Esophagus squamous epithelium (tissue), 5 donors: Measurements from ENCODE around the gene MMP25. TPM values are rescaled to one million over a fixed set of nuclear protein-coding genes. Genes with fewer than 3 reads are reported as not detected.
"Not testable (repeated sequence)": the region's sequence is repeated elsewhere in the genome, so short reads cannot be mapped to it uniquely, and the experiment has no call there.

Experiments
- DNase-seq: peaks from one replicate; lab custom pipeline; 2025; lab: John Stamatoyannopoulos, UW
- H3K27ac ChIP-seq, 4 donors: fragments of 200-600 bp; sonication (generic); one replicate each; pipeline ENCODE4 v1.5.1; 2016 to 2019; ENCODE audit warnings: mild to moderate bottlenecking in 1 of 4
- H3K27me3 ChIP-seq, 4 donors: fragments of 200-600 bp; sonication (generic); 1 replicate in 3 of 4; 2 replicates in 1 of 4; pipeline versions ENCODE4 v1.5.1 to v1.6.0; 2017 to 2021; ENCODE audit warnings: antibody characterized with exemption in 1 of 4
- H3K36me3 ChIP-seq, 3 donors: fragments of 200-600 bp; sonication (generic); one replicate each; pipeline ENCODE4 v1.5.1; 2016 to 2019
- H3K4me1 ChIP-seq, 3 donors: fragments of 200-600 bp; sonication (generic); one replicate each; pipeline ENCODE4 v1.5.1; 2017 to 2019
- H3K4me3 ChIP-seq, 4 donors: fragments of 200-600 bp; sonication (generic); 1 replicate in 3 of 4; 2 replicates in 1 of 4; pipeline ENCODE4 v1.5.1; 2016 to 2019; ENCODE audit warnings: mild to moderate bottlenecking in 2 of 4, moderate library complexity in 1 of 4
- H3K9me3 ChIP-seq, 3 donors: fragments of 200-600 bp; sonication (generic); one replicate each; pipeline ENCODE4 v1.5.1; 2016 to 2019
- CTCF ChIP-seq, 6 experiments: fragments of 450-650 bp in 4 of 6; fragments of 200-600 bp in 2 of 6; sonication (generic) in 2 of 6; IDR thresholded peaks; one replicate each; pipeline ENCODE4 v1.5.1; 2016 to 2019; ENCODE audit warnings: antibody characterized with exemption in 6 of 6, mild to moderate bottlenecking in 4 of 6, moderate library complexity in 4 of 6
- POLR2A ChIP-seq, 4 donors: fragments of 450-650 bp; IDR thresholded peaks; one replicate each; pipeline ENCODE4 v1.6.1; 2017; ENCODE audit warnings: antibody characterized with exemption in 4 of 4, mild to moderate bottlenecking in 4 of 4, moderate library complexity in 3 of 4
- WGBS, 2 donors: methylation state at CpG; one replicate each; pipeline ENCODE4 v1.1.5; 2018; 5-methylcytosine and 5-hydroxymethylcytosine counted together
- intact Hi-C: fragments of 100-400 bp; cut with DNase I; formaldehyde crosslinking; loops from one replicate; pipeline ENCODE4 v1.15.0; 2022
- total RNA-seq, 4 donors: library from RNA; depleted of rRNA; stranded (reverse); fragments of >200 nt; gene quantifications; one replicate each; pipeline ENCODE4 v1.1.0, GENCODE V29; 2016
- donor health status: DM: yes; HTN: yes; CAD: no.

MMP25 gene
- total RNA-seq, 4 donors from 2014 or later = 0.19 to 1.4 (median 0.61) TPM

- TF ChIP-seq POLR2A (IDR thresholded peaks at IDR 0.05) (no peak), CTCF (IDR thresholded peaks at IDR 0.05) (no peak)
- intact Hi-C loops = no loop called here
- no peaks in the 10 kb centered on the region for H3K36me3 ChIP-seq
- 77 to 81% methylated on average over 5 of the region's 5 CpGs for WGBS, 2 donors
- no peak for DNase-seq
- no peak overlapping the region for H3K4me3 ChIP-seq
- peaks cover 13 to 25% (median 17%) of the 10 kb centered on the region in 3 donors for H3K4me1 ChIP-seq
- no peaks in the 10 kb centered on the region for H3K9me3 ChIP-seq
- H3K27ac ChIP-seq = no peak overlapping the region
- peaks cover 8 to 68% (median 11%) of the 10 kb centered on the region in 4 donors for H3K27me3 ChIP-seq
These were observed 4.1 kb downstream of the MMP25 start for GRCh38 chr16:3050487-3050886.

DNA sequence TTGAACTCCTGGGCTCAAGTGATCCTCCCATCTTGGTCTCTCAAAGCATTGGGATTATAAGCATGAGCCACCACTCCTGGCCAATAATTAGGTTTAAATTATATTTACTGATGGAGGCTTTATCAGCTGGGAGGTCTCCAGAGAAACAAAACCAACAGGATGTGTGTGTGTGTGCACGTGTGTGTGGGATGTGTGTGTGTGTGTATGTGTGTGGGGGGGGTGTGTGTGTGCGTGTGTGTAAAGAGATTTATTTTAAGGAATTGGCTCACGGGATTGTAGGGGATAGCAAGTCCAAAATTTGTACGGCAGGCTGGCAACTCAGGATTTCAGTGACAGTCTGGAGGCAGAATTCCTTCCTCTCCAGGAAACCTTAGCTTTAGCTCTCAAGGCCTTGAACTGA is 4.6 kb downstream of the MMP25 start:
- H3K27ac ChIP-seq = no peak overlapping the region
- H3K4me3 ChIP-seq = no peak overlapping the region
- H3K36me3 ChIP-seq = no peaks in the 10 kb centered on the region
- no peaks in the 10 kb centered on the region for H3K9me3 ChIP-seq
- peaks cover 7 to 63% (median 9%) of the 10 kb centered on the region in 4 donors for H3K27me3 ChIP-seq
- peaks cover 8 to 20% (median 12%) of the 10 kb centered on the region in 3 donors for H3K4me1 ChIP-seq
- TF ChIP-seq CTCF (IDR thresholded peaks at IDR 0.05) = no peak
- TF ChIP-seq POLR2A (IDR thresholded peaks at IDR 0.05) = no peak
- DNase-seq = no peak
- WGBS, 2 donors = 28 to 46% methylated on average over 4 of the region's 4 CpGs
- intact Hi-C loops = no loop called here

DNA sequence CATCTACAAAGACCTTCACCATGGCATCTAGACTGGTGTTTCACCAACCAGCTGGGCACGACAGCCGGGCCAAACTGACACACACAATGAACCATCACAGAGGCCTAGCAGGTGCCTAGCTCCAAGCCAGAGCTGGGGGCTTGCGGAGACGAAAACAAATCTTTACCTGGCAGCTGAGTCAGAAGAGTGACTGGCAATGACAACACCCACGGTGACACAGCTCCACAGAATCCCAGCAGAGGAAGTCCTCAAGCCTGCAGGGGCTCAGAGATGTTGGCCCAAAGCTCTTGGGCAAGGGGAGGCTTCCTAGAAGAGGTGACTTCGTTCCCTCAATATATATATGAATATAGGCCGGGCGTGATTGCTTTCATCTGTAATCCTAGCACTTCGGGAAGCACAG is 5.1 kb downstream of the MMP25 start:
- TF ChIP-seq POLR2A (IDR thresholded peaks at IDR 0.05) (no peak), CTCF (IDR thresholded peaks at IDR 0.05) (no peak)
- WGBS, 2 donors = 36 to 53% methylated on average over 4 to 6 of the region's 9 CpGs
- no peak for DNase-seq
- no peak overlapping the region for H3K27ac ChIP-seq
- peaks cover 5 to 15% (median 7%) of the 10 kb centered on the region in 3 donors for H3K4me1 ChIP-seq
- H3K4me3 ChIP-seq = no peak overlapping the region
- H3K36me3 ChIP-seq = no peaks in the 10 kb centered on the region
- intact Hi-C loops = no loop called here
- H3K27me3 ChIP-seq = peaks cover 4 to 58% (median 7%) of the 10 kb centered on the region in 4 donors
- H3K9me3 ChIP-seq = no peaks in the 10 kb centered on the region

DNA sequence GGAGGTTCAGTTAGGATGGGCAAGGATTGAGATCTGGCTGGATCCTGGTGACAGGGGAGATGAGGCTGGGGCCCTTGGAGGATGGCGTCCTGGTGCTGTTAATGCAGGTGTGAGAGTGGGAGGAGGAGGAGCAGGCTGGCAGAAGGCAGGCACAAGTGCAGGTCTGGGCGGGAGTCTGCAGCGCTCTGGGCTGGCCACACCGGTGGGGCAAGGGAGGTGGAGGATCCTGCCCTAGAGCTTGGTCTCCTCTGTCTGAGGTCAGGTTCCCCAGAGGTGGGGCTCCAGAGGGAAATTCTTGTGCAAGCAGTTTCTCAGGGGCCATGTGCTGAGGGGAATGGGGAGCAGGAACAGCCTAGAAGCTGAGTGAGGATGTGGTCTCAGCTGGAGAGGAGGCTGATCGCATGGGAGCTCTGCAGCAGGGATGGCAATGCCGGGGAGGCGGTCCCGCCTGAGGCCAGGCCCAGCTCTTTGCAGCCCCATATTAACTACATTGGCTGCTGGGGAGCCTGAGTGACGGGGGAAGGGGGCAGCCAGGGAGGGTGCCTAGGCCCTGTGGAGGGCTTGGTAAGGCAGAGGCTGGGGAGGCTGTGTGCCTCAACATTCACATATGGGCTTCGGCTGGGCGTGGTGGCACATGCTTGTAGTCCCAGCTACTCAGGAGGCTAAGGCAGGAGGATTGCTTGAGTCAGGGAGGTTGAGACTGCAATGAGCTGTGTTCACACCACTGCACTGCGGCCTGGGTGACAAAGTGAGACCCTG is 6.4 kb downstream of the MMP25 start:
- peaks cover 0 to 45% (median 0%) of the 10 kb centered on the region in 4 donors for H3K27me3 ChIP-seq
- H3K36me3 ChIP-seq, DNase-seq, H3K27ac ChIP-seq, H3K9me3 ChIP-seq, H3K4me3 ChIP-seq, intact Hi-C loops: not testable (repeated sequence)
- peaks cover 0 to 11% (median 2%) of the 10 kb centered on the region in 3 donors for H3K4me1 ChIP-seq
- WGBS, 2 donors = 17 to 100% methylated on average over 3 to 4 of the region's 12 CpGs

- DNase-seq = not testable (repeated sequence)
These were observed 7.0 kb downstream of the MMP25 start for GRCh38 chr16:3053330-3053710.

DNA sequence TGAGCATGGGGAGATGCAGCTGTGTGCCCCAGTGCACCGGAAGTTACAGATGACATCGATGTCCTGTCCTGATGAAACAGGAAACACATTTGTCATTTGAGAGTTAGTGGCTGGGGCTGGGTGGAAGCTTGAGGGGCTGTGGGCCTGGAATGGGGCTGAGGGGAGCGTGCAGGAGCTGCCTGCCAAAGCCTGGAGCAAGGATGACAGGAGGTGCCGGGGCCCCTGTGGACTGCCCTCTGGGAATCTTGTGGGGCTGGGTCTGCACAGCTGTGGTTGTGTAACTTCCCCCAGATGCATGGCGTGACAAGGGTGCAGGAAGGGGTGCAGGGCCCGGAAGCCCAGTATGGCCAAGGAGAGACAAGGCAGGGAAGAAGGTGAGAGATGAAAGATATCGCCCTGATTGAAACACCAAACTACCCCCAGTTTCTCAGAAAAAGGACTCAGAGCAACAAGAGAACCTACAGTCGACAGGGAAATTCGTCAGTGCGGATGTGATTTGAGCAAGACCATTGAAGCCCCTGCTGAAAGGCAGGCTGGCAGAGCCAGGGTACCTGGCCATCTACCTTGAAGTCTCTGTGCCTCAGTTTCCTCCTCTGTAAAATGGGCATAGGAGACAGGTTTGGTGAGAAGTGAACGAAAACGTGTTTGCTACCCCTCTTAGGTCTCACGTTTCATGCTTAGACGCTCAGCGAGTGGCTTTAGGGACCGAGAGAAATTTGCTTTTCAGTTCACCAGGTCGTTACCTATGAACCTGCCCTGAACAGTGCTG is 8.8 kb downstream of the MMP25 start:
- no peak for DNase-seq
- H3K4me3 ChIP-seq = no peak overlapping the region
- H3K27me3 ChIP-seq = peaks cover 0 to 31% (median 0%) of the 10 kb centered on the region in 4 donors
- intact Hi-C loops = loop anchor here (5.0 kb wide), 1 partner anchor 72 kb away; no protein-coding TSS in a partner anchor
- TF ChIP-seq POLR2A (IDR thresholded peaks at IDR 0.05) (no peak), CTCF (IDR thresholded peaks at IDR 0.05) (no peak)
- peaks cover 16 to 35% (median 16%) of the 10 kb centered on the region in 3 donors for H3K4me1 ChIP-seq
- no peaks in the 10 kb centered on the region for H3K9me3 ChIP-seq
- H3K27ac ChIP-seq = no peak overlapping the region
- 67 to 76% methylated on average over 12 to 17 of the region's 17 CpGs for WGBS, 2 donors
- no peaks in the 10 kb centered on the region for H3K36me3 ChIP-seq

More at GRCh38 chr16:3053330-3053710, 7.0 kb downstream of the MMP25 start:
- H3K27ac ChIP-seq, H3K36me3 ChIP-seq, intact Hi-C loops, H3K4me3 ChIP-seq, H3K9me3 ChIP-seq: not testable (repeated sequence)
- peaks cover 0 to 45% (median 0%) of the 10 kb centered on the region in 4 donors for H3K27me3 ChIP-seq
- WGBS, 2 donors = no CpG with 5 or more reads among the region's 13 CpGs
- H3K4me1 ChIP-seq = peaks cover 5 to 17% (median 8%) of the 10 kb centered on the region in 3 donors

DNA sequence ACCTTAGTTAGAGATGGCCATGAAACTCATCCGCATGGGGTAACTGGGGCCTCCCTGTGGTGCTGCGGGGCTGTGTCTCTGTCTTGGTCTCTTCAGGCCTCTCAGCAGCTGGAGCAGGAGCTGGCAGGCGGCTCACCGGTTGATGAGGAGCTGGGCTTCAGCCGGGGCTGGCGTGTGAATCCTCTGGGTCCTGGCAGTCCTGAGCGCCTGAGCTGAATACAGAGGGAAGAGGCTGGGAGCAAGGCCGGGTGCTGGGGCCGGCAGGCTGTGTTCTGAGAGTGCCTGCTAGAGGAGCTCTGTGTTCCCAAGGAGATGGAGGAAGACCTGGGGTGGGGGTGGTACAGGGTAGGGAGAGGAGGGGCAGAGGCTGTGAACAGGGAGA is 9.4 kb downstream of the MMP25 start:
- H3K36me3 ChIP-seq, H3K4me3 ChIP-seq, DNase-seq, H3K27ac ChIP-seq, H3K9me3 ChIP-seq: not testable (repeated sequence)
- Histone ChIP-seq H3K4me1 (peaks cover 16 to 35% (median 16%) of the 10 kb centered on the region in 3 donors), H3K27me3 (peaks cover 0 to 25% (median 0%) of the 10 kb centered on the region in 4 donors)
- intact Hi-C loops = loop anchor here (5.0 kb wide), 1 partner anchor 72 kb away; no protein-coding TSS in a partner anchor
- WGBS, 2 donors = no CpG with 5 or more reads among the region's 9 CpGs
